ENCODE measurements around the gene BMAL1. TPM values are rescaled to one million over a fixed set of nuclear protein-coding genes. Genes with fewer than 3 reads are reported as not detected.

Gene BMAL1
- total RNA-seq, 1 experiment from 2014 or later: 8.3 TPM

- TF ChIP-seq, protein P1, sequence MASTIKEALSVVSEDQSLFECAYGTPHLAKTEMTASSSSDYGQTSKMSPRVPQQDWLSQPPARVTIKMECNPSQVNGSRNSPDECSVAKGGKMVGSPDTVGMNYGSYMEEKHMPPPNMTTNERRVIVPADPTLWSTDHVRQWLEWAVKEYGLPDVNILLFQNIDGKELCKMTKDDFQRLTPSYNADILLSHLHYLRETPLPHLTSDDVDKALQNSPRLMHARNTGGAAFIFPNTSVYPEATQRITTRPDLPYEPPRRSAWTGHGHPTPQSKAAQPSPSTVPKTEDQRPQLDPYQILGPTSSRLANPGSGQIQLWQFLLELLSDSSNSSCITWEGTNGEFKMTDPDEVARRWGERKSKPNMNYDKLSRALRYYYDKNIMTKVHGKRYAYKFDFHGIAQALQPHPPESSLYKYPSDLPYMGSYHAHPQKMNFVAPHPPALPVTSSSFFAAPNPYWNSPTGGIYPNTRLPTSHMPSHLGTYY (CRISPR knock-in tag; IDR thresholded peaks at IDR 0.05): no peak
- TF ChIP-seq AFF4 (CRISPR knock-in tag; IDR thresholded peaks at IDR 0.05; ENCODE audit: borderline replicate concordance) (no peak), E2F1 (CRISPR knock-in tag; IDR thresholded peaks at IDR 0.05) (no peak), FOXJ3 (CRISPR knock-in tag; IDR thresholded peaks at IDR 0.05; ENCODE audit: borderline replicate concordance) (no peak), CTCF (IDR thresholded peaks at IDR 0.05) (no peak)
- TF ChIP-seq, protein P2, sequence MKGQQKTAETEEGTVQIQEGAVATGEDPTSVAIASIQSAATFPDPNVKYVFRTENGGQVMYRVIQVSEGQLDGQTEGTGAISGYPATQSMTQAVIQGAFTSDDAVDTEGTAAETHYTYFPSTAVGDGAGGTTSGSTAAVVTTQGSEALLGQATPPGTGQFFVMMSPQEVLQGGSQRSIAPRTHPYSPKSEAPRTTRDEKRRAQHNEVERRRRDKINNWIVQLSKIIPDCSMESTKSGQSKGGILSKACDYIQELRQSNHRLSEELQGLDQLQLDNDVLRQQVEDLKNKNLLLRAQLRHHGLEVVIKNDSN (CRISPR knock-in tag; IDR thresholded peaks at IDR 0.05): no peak
- TF ChIP-seq, protein P3, sequence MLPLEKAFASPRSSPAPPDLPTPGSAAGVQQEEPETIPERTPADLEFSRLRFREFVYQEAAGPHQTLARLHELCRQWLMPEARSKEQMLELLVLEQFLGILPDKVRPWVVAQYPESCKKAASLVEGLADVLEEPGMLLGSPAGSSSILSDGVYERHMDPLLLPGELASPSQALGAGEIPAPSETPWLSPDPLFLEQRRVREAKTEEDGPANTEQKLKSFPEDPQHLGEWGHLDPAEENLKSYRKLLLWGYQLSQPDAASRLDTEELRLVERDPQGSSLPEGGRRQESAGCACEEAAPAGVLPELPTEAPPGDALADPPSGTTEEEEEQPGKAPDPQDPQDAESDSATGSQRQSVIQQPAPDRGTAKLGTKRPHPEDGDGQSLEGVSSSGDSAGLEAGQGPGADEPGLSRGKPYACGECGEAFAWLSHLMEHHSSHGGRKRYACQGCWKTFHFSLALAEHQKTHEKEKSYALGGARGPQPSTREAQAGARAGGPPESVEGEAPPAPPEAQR (CRISPR knock-in tag; IDR thresholded peaks at IDR 0.05): no peak
- TF ChIP-seq, protein P4, sequence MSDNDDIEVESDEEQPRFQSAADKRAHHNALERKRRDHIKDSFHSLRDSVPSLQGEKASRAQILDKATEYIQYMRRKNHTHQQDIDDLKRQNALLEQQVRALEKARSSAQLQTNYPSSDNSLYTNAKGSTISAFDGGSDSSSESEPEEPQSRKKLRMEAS (CRISPR knock-in tag; IDR thresholded peaks at IDR 0.05): no peak
These were observed 15.5 kb upstream of the BMAL1 start (continued) for GRCh38 chr11:13262096-13262495.

GRCh38 chr11:13268791-13269190, 8.8 kb upstream of the BMAL1 start:
- CTCF ChIA-PET: interaction anchor here (1.2 kb wide), 1 partner anchor 59 kb away, joined by 5 read pairs; no protein-coding TSS in a partner anchor
- H3K27ac Mint-ChIP-seq: no peak overlapping the region
- ATAC-seq: no peak
- POLR2A ChIA-PET: interaction anchor here (0.6 kb wide), 1 partner anchor 20 kb away, joined by 3 read pairs; no protein-coding TSS in a partner anchor
- no peaks in the 10 kb centered on the region for H3K36me3 Mint-ChIP-seq
- no peak overlapping the region for H3K4me3 Mint-ChIP-seq
- H3K4me1 Mint-ChIP-seq: peaks cover 5% of the 10 kb centered on the region; the same call in 1 of the 2 replicates
- peaks cover 32% of the 10 kb centered on the region for H3K27me3 Mint-ChIP-seq (ENCODE audit: low read depth)
- H3K9me3 Mint-ChIP-seq: no peaks in the 10 kb centered on the region
- no peak for DNase-seq (ENCODE audit: low spot score)
- TF ChIP-seq USF2 (CRISPR knock-in tag; IDR thresholded peaks at IDR 0.05): no peak
- no peak for TF ChIP-seq CREM (CRISPR knock-in tag; IDR thresholded peaks at IDR 0.05)
- TF ChIP-seq AFF4 (CRISPR knock-in tag; IDR thresholded peaks at IDR 0.05; ENCODE audit: borderline replicate concordance): no peak
- no peak for TF ChIP-seq ARID4B (CRISPR knock-in tag; IDR thresholded peaks at IDR 0.05; ENCODE audit: borderline replicate concordance)
- no peak for TF ChIP-seq MYBL2 (CRISPR knock-in tag; IDR thresholded peaks at IDR 0.05)
- no peak for TF ChIP-seq ZNF671 (CRISPR knock-in tag; IDR thresholded peaks at IDR 0.05)
- TF ChIP-seq GRHL2 (CRISPR knock-in tag; IDR thresholded peaks at IDR 0.05; ENCODE audit: insufficient replicate concordance, severe bottlenecking): no peak

Data from WTC11 (cell line).